HG03103 (cell line): ENCODE measurements around the gene TCF7L2.
"Not testable (repeated sequence)": the region's sequence is repeated elsewhere in the genome, so short reads cannot be mapped to it uniquely, and the experiment has no call there.

Experiments
- ATAC-seq: cut with Tn5 transposase; IDR thresholded peaks from one replicate; pipeline ENCODE4 v1.9.1; 2021; ENCODE audit warnings: low read depth; ENCODE audit not compliant: unreplicated experiment

The TCF7L2 gene

GRCh38 chr10:113060201-113061053 is 110.4 kb downstream of the TCF7L2 start:
- ATAC-seq, result no peak

DNA sequence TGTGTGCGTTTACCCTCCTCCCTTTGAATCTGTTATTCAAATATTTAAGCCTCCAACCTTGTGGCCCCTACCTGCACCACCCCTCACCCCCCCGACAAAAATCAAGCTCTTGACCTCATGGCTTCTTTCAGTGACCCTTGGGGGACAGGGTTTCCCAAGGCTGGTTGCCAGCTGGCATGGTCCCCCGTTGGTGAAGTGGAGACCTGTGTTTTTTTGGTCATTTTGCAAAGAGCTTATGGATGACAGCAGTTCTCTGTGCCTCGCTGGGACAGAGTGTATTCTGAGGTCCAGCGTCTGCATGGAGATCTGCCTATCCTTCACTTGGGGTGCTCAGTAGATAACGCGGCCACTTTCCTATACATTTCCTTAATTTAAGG is 111.0 kb downstream of the TCF7L2 start:
- no peak for ATAC-seq

- ATAC-seq, result no peak
Observed at GRCh38 chr10:113061557-113061956, 111.5 kb downstream of the TCF7L2 start.

DNA sequence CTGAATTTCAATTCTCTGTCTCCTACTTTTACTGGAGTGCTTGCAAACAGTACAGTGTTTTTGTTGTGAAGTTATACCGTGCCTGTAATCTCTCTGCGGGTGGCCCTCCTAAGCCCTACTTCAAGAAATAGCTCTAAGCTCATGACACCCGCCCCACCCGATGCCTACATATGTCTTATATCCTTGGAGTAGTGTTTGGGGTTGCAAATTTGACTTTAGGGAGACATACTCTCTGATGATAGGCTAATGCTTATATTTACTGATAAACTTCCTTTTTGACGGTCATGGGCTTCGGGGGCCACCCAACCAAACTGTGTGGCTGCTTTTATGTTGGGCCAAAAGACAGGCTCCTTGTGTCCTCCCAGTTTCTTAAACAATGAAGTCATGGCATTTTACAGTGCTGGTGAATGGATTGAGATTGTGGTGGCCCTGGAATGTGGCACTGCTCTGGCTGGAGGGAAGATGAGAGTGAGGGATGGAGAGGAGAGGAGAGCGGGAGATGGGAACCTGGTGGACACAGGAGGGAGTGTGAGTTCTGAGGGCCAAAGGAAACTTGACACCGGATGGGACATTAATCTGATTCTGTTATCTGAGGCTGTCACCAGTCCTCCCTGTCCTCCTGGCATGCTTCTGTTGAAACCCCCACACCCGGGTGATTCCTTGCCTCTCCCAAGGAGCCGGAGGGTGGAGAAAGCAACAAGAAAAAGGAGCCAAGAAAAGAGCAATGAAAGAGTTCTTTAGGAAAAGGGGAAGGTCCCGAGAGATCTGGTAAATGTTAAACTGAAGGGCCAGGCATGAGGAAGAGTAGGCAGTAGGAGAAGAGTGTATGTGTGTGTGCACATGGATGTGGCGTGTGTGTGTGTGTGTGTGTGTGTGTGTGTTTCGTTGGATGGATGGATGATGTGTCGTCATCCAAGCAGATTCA is 113.3 kb downstream of the TCF7L2 start:
- ATAC-seq, result no peak

DNA sequence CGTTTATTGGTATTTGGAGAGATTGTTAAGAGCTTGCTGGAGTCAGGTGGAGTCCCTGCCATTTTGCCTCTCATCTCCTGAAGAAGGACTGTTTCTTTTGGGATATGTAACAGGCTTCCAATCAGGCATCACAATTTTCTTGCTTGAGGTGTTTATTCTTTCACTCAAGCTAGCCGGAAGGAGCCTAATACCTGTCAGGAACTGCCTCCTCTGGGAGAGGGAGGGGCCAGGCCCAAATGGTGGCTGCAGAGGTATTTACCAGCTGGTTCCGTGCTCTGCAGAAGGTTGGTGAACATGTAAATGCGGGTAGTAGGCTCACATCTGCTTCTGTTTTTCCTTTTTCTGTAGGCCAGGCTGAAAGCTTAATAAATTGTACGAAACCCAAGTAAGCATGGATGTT is 114.0 kb downstream of the TCF7L2 start:
- ATAC-seq, result no peak

- not testable (repeated sequence) for ATAC-seq
Observed at GRCh38 chr10:113066120-113066519, 116.1 kb downstream of the TCF7L2 start.

DNA sequence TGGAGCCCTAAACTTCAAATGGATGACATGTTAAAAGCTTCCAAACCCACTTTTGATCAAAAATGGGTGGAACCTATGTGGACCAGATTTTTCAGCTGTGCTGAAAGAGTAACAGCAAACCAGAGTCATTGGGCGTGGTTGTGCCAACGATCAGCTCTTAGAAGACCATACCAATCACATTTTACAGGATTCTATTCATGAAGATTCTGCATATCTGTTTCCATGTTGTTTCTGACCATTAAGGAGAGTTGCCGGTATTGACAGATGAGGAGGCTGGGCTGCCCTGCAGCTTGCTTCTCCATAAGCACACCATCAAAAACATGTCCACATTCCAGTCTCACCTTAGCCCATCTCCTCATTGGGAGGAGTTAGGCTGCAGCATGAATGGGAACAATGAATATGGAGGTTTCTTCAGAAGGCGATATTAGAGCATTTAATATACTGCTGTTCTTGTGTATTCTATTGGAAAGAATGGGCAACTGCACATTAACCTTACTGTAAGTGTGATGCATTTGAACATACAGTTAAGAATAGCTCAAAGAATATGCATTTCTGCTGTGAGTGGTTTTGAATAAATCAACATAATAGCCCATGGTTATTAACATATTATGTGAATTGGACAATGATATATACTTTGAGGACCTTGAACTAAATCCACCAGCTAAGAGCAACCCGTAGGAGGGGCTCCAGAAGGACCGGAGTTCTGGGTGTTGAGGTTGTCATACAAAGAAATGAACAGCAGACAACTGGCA is 116.7 kb downstream of the TCF7L2 start:
- no peak for ATAC-seq

- ATAC-seq, result no peak
Observed at GRCh38 chr10:113067501-113067900, 117.5 kb downstream of the TCF7L2 start.

DNA sequence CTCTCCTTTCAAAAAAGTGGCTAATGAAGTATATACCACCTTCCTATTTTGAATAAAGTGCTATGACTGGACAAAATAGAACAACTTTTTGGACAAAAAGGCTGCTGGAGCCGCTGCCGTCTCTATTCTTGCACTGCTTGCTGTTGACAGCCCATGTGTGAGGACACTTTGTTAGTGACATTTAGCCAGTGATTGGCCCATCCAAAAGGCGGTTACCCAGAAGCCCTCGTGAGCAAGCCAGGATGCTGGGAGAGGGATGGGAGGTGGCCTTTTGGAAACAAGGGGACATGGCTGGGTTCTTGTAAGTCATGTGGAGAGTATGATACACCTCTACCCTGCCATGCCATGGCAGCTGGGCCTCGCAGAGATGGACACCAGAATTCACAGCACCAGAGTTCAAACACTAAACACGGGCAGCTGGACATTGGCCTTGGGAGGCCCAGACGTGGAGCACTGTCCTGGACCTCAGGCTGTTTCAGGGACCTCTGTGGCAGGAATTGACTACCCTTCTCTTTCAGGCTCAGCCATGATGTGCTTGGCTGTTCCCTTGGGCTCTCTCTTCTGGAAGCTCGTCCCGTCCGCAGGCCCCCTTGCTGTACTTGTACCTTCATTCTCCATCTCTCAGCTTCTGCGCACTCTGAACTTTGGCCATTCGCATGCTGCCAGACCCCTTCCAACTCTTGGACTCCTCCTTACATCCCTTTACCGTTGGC is 118.3 kb downstream of the TCF7L2 start:
- no peak for ATAC-seq

- ATAC-seq, result no peak
Observed at GRCh38 chr10:113069595-113069994, 119.5 kb downstream of the TCF7L2 start.

DNA sequence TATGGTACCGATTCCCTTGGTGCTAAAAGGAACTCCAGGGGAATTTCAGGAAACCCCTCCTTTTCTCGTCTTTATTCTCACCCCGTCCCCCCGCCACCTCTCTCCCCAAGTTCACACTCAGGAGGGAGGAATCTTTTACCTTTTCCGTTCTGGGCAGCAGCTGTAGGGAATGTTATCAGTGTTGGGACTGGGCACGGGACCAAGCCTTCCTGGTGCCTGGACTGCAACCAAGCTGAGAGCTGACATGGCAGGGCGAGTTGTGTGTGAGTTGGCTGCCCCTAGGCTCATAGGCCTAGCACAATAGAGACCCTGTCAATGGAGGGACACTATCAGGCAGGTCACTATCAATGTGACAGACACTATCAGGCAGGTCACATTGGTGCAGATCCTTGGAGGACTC is 121.4 kb downstream of the TCF7L2 start:
- no peak for ATAC-seq

GRCh38 chr10:113073549-113074189 is 123.6 kb downstream of the TCF7L2 start:
- ATAC-seq, result no peak

GRCh38 chr10:113076949-113077348 is 126.9 kb downstream of the TCF7L2 start:
- no peak for ATAC-seq

DNA sequence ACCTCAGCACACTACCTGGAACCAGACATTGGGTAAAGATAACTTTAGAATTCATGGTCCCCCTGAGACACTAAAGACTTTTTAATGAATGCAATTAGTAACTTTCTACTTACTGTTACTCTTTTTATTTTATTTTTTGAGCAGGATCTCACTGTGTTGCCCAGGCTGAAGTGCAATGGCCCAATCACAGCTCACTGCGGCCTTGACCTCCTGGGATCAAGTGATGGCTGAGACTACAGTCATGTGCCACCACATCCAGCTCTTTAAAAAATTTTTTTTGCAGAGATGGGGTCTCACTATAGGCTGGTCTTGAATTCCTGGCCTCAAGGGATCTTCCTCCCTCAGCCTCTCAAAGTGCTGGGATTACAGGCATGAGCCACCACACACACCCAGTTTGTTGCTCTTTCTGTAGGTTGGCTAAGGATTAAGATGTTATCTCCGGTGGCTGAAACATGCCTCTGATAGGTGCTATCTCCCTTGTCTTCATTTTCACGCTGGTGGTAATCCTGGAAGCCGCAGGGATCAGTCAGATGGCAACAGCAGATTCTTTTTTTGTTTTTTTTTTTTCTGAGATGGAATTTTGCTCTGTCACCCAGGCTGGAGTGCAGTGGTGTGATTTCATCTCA is 128.3 kb downstream of the TCF7L2 start:
- no peak for ATAC-seq

DNA sequence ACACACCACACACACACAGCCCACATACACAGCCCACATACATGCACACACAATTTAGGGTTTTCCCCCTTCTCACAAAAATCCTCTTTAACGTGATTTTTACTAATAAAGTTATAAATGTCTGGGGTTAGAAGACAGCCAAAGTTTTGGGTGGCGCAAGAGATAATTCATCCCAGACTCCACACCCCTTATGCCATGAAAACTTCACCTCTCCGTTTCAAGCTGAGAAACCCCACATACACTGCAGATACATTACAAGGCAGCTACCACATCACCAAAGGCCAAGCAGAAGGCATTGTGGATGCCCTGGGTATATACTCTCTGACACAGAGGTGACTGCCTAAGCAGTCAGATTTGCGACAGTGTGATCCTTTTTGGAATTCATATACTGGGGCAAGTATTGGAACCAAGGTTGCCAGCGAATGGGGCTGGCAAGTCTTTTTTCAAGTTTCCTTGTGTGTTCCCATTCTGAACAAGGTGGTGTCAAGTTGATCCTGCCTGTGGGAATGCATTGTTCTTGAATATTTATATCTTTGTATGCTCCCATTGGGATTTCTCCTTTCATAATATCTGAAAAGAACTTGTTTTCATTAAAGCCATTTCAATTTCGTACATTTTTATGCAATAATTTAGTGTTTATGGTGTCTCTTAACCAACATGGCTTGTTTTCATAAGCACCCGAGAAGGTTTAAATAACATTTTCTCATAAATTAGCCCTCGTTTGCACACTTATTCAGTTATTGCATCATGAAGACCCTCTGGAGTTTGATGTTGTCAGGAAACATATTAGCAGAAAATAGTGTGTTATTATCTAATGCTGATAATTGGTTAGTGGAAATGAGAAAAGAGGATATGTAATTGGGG is 130.2 kb downstream of the TCF7L2 start:
- ATAC-seq, result no peak

DNA sequence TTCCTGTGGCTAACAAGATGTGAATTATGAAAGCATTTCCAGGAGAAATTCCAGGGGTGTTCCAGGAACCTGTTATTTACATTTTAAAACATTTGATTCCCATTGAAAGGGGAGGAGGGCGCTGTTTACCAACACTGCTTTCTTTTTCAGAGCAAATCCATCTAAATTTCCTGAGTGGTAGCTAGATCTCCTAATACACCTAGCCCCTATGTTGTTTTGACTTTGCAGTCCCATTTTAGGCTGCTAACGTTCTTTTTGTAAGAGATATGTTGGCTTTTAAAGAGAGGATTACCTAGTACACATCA is 130.8 kb downstream of the TCF7L2 start:
- ATAC-seq, result no peak

DNA sequence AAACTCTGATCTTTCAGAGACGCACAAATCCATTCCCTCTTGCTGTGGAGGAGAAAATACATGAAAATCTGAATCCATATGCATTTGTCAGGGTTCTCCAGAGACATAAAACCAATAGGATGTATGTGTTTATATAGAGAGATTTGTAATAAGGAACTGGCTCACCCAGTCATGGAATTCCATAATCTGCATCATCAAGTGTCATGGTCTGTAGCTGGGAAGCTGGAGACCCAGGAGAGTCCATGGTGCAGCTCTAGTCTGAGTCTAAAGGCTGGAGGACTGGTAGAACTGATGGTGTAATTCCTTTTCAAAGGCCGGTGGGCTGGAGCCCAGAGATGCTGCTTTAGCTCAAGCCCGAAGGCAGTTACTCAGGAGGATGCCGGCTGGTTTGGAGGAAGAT is 134.0 kb downstream of the TCF7L2 start:
- ATAC-seq, result no peak

DNA sequence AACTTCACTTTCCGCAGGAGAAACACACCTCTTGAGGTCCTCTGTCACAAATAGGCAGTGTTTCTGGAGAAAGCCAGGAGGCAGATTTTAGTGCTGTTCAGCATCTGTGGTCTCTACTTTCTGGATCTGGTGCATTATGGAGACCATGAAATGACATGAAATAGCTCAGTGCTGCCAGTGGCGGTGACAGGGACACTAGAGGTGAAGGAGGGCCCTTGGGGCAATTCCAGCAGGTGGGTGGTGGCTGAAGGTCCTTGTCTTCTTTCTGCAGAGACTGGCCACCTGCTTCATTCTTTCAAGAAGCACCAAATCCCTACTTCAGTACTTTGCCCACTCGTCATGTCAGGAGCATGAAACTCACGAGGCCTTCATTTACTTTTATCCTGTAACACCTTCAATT is 135.7 kb downstream of the TCF7L2 start:
- no peak for ATAC-seq

DNA sequence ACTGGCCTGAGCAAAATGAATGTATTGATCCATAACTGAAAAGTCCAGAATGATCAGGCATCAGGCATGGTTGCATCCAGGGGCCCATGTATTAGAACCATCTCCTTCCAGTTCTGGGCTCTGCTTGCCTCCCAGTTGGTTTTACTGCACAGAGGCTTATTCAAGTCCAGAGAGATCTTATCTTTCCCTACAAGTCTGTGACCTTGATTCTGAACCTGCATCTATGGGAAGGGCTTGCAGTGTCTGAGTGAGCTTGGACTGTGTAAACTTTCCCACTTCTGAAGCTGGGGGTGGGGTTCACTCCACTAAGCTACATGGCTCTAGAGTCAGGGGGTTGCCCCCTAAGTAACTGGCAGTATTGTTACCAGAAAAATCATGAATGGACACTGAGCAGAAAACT is 136.2 kb downstream of the TCF7L2 start:
- ATAC-seq, result no peak
